Hepatic stellate cell (primary cell): ENCODE measurements around the gene GDPD5.

Experiments
- DNase-seq: peaks from one replicate; pipeline ENCODE4 v3.0.0; 2011; ENCODE audit warnings: low spot score

The GDPD5 gene

DNA sequence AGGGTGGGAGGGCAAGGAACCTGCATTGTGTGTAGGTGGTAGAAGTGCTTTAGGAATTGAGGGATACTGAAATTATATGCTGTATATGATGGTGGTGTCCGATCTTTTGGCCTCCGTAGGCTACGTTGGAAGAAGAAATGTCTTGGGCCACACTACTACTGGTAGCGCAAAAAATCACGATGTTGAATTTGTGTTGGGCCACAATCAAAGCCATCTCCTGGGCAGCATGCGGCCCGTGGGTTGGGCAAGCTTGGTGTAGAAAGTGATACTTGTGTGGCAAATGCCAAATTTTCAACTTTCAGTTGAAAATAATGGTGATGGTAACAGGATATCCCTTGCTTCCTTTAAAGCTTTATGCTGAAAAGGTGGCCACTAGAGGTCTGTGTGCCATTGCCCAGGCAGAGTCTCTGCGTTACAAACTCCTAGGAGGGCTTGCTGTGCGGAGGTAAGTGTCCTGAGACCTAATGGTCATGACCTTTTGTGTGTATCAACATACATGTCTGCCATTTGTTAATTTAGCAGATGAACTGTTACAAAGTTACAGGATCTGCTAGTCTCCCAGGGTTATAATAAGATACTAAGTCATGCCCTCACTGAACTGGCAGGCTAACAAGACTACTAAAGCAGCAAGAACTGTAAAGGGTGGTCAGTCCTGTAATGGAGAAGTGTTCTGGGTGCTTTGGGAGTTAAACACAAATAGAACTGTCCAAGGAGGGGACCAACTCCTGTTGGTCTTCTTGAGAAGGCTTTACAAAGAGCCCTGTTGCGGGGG, 123.6 kb downstream of the GDPD5 start:
- DNase-seq: no peak

DNA sequence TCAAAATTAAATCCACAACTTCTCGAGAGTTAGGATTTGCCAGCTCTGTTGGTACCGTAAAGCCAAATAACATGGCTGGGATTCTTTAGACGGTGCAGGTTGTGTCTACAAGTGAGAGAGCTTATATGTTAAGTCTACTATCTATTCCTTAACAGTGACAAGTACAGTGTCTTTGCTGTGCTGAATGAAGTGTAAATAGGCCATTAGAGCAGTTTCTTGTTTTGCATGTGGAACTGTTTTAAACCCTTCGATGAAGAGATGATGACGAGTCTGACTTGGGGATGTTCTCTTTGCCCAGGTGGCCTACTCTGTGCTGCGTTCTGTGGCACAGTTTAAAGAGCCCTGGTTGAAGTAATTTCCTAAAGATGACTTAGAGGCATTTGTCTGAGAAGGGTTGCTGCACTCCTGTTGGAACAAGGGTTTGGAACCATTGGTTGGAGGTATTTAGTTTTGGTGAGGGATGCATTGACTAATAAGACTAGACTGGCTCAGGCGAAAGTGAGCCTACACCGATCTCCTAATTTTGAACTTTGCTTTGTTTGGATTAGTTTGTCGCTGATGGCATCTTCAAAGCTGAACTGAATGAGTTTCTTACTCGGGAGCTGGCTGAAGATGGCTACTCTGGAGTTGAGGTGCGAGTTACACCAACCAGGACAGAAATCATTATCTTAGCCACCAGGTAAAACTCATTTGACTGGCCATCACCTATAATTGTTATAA, 125.4 kb downstream of the GDPD5 start:
- no peak for DNase-seq

- DNase-seq: peak; percentile 89
Measured at GRCh38 chr11:75399344-75400145, 126.2 kb downstream of the GDPD5 start, which contains the start of gene RPS3. Gene RPS3, plus strand, starts transcription at chr11:75399518. Its CDS starts 30 bp downstream, at chr11:75399548.

GRCh38 chr11:75398906-75399305, 126.8 kb downstream of the GDPD5 start:
- no peak for DNase-seq

DNA sequence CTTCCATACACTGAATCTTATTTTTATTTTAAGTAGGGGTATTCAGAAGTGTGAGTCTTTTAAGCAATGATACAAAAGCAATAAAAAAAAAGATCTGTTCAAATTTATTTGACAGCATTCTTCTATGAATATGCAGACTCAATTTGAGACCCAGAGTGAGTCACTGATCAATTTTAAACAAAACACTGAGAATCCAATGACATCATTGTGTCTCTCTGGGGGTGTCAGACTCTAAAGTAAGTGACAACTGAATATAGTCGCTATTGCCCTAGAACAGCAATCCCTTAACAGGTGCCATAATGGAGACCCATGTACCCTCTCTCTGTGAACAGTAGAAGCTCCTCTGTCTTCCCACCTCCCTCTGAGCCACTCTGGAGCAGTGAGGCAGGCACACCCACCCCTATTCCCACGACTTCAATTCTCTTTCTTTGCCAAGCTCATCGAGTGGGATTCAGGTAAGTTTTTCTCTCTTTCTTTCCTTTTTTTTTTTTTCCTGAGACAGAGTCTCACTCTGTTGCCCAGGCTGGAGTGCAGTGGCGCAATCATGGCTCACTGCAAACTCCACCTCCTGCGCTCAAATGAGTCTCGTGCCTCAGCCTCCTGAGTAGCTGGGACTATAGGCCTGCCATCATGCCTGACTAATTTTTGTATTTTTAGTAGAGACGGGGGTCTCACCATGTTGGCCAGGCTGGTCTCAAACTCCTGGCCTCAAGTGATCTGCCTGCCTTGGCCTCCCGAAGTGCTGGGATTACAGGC, 131.5 kb downstream of the GDPD5 start:
- DNase-seq: no peak

- no peak for DNase-seq
Measured at GRCh38 chr11:75389925-75390324, 135.8 kb downstream of the GDPD5 start.

GRCh38 chr11:75389276-75389605, 136.5 kb downstream of the GDPD5 start:
- DNase-seq: no peak

- DNase-seq: peak; percentile 79
Measured at GRCh38 chr11:75388386-75389275, 137.1 kb downstream of the GDPD5 start.

- no peak for DNase-seq
Measured at GRCh38 chr11:75387736-75388294, 137.9 kb downstream of the GDPD5 start.

- no peak for DNase-seq
Measured at GRCh38 chr11:75386942-75387630, 138.7 kb downstream of the GDPD5 start.
